ENCODE measurements around the gene TAOK3.
"Not testable (repeated sequence)": the region's sequence is repeated elsewhere in the genome, so short reads cannot be mapped to it uniquely, and the experiment has no call there.

TAOK3 gene

DNA sequence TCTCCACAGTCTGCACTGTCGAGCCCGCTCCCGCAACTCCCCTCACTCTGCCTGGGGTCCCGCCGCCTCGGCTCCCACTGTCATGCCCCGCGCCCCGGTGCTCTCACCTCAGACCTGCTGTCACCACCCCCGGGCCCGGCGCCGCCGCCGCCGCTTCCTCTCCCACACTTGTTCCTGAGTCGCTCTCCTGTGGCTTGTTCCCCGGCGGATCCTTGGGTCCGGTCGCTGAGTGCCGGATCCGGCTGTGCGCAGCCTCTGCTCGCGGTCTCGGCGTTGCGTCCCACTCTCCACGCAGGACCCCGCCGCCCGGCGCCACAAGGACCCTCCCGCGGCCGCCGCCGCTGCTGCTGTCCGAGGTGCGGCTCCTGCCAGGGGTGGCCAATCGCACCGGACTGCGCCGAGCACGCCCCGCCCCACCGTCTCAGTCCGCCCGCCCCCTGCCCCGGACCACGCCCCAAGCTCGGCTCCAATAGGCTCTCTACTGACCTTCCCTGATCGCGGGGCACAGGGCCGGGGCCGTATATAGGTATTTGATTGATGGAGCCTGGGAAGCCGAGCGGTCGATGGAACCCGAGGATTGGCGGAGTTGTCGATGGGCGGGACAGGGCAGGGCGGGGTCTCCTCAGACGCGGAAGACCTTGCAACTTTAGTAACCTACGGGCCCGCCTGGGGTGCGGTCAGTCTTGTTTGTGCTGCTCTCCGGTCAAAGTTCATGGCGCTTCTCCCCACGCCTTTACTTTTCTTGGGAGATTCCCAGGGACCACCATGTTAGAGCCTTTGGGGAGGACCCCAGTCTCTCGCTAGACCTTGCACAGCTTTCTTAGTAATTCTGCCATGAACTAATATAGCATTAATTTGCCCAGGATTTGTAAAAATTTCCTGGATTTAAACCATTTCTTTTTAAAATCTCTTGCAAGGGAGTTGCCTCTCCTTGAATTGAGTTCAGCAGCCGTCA lies at the start of gene TAOK3:
TAOK3 (minus strand) TSS at position 367 of the 955 bp plus-strand sequence. CDS start 117,340 bp downstream, outside the sequence.
- peak; percentile 93 for DNase-seq (ENCODE audit: extremely low read depth, low read depth)
- TF ChIP-seq, protein P1, sequence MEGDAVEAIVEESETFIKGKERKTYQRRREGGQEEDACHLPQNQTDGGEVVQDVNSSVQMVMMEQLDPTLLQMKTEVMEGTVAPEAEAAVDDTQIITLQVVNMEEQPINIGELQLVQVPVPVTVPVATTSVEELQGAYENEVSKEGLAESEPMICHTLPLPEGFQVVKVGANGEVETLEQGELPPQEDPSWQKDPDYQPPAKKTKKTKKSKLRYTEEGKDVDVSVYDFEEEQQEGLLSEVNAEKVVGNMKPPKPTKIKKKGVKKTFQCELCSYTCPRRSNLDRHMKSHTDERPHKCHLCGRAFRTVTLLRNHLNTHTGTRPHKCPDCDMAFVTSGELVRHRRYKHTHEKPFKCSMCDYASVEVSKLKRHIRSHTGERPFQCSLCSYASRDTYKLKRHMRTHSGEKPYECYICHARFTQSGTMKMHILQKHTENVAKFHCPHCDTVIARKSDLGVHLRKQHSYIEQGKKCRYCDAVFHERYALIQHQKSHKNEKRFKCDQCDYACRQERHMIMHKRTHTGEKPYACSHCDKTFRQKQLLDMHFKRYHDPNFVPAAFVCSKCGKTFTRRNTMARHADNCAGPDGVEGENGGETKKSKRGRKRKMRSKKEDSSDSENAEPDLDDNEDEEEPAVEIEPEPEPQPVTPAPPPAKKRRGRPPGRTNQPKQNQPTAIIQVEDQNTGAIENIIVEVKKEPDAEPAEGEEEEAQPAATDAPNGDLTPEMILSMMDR (IDR thresholded peaks at IDR 0.05; ENCODE audit: low read depth, low read length, missing control alignments), result no peak
- peak within 1 kb of the TSS; percentile 90 for H3K4me3 ChIP-seq (replicated peaks; ENCODE audit: low read depth, low read length)

DNA sequence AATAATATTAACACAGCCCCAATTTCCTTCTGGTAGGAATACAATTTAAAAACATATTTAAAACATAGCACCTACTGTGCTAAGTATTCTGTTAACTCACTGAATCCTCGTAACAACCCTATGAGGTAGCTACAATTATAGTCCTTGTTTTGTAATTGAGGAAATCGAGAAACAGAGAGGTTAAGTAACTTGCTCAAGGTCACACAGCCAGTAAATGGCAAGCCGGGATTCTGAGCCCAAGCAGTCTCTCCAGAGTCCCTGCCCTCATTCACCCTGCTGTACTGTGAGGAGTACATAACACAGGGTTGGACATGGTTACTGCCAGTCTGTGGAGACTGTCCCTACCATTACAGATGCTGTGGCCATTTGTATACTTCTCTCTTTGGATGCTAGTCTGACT lies 48.0 kb upstream of the TAOK3 start:
- H3K4me3 ChIP-seq (replicated peaks; ENCODE audit: low read depth, low read length), result no peak overlapping the region
- no peak for DNase-seq (ENCODE audit: extremely low read depth, low read depth)
- TF ChIP-seq, protein P1 (IDR thresholded peaks at IDR 0.05; ENCODE audit: low read depth, low read length, missing control alignments), result no peak

DNA sequence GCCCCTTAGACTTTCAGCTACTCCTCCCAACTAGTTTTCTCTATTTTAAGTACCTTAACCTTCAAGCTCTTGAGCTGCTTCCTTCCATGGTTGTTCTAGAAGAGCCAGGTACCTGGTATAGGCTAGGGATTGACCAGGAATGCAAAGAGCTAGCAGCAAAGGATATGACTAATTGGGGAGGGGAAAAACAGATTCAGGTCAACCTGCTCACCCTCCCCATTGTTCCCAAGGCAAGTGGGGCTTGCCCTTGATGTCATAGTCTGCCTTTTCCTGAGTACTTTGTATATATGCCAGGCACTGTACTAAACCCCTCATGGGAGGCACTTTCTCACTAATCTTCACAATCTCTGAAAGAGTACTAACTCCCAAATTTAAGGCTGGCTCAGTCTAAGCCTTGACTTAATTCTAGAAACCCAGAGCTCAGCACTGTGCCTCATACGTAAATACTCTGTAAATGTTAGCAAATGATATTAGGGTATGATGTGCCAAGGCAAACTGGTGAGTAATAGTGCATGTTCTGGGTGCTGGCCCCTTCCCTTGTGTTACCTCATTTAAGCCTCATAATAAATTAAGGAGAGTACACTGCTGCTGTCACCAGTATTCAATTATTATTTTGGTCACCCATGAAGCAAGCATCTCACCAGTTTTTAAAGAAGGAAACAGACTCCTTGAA lies 45.8 kb upstream of the TAOK3 start:
- DNase-seq (ENCODE audit: extremely low read depth, low read depth), result no peak
- TF ChIP-seq, protein P1 (IDR thresholded peaks at IDR 0.05; ENCODE audit: low read depth, low read length, missing control alignments), result no peak
- H3K4me3 ChIP-seq (replicated peaks; ENCODE audit: low read depth, low read length), result no peak overlapping the region

DNA sequence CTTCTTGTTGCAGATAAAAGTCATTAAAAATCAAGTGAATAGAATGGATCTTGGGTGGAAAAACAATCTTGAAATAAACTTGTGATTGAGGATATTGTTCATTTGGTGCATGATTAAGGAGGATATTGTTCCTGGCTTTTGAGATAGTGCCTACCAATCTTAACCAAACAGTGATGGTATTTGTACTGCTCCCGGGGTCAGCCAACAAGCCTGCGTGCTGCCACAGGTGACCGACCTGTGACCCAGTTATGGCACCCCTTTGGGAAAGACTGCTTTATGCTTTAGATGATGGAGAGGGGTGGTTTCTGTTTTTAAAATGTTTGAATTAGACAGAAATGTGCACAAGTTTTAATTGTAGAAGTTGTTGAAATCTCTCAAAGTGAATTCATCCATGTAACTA lies 45.2 kb upstream of the TAOK3 start:
- DNase-seq (ENCODE audit: extremely low read depth, low read depth), result no peak
- no peak overlapping the region for H3K4me3 ChIP-seq (replicated peaks; ENCODE audit: low read depth, low read length)
- TF ChIP-seq, protein P1 (IDR thresholded peaks at IDR 0.05; ENCODE audit: low read depth, low read length, missing control alignments), result no peak

DNA sequence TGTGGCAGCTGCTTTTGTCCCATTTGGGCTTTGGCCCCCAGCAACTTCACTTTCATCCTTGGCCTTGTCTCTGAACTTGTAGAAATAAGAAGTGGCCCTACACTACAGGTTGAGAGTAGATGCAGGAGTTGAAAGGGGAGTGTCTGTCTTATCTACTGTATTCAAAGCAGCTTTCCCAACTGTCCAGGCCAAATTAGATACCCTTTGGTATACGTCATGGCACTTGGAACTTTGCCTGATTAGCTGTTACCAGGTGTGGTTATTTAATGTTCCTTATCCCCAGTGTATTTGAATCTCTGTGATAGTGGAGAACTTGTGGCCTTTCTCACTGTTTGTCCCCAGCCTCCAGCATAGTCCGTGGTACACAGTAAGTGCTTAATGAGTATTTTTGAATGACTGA lies 37.1 kb upstream of the TAOK3 start:
- no peak overlapping the region for H3K4me3 ChIP-seq (replicated peaks; ENCODE audit: low read depth, low read length)
- no peak for DNase-seq (ENCODE audit: extremely low read depth, low read depth)
- TF ChIP-seq, protein P1 (IDR thresholded peaks at IDR 0.05; ENCODE audit: low read depth, low read length, missing control alignments), result no peak

DNA sequence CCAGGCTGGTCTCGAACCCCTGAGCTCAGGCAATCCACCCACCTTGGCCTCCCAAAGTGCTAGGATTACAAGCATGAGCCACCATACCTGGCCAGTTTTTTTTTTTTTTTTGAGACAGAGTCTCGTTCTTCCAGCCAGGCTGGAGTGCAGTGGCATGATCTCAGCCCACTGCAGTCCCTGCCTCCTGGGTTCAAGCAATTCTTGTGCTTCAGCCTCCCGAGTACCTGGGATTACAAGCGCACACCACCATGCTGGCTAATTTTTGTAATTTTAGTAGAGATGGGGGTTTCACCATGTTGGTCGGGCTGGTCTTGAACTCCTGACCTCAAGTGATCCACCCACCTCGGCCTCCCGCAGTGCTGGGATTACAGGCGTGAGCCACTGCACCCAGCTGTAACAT lies 35.5 kb upstream of the TAOK3 start:
- not testable (repeated sequence) for DNase-seq (ENCODE audit: extremely low read depth, low read depth); H3K4me3 ChIP-seq (replicated peaks; ENCODE audit: low read depth, low read length)

DNA sequence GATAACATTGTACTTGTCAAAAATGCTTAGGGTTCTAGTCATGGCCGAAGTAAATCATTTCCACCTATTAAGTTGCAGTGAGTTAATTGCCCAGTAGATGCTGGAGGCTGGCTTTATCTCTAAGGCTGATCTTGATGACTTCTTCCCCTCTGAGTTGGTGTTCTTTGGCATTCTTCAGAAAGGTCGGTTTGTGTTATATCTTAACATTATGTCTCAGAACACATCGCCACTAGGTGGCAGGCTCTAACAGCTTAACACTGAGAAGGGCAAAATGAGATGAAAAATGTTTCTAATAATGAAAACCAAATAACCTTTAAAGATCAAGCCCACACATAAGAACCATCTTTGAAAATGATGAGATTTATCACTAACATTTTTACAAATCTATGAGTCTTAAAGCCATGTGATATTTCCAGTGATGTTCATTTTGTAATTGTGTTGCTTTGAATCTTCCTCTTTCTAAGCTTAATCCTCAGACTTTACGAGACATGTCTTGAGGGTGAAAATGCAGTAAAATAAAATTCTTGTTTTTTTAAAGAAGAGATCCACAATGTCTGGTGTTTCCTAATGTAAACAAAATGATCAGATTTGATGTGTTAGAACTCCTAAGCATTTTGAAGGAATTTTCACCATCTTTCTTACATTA lies 32.3 kb upstream of the TAOK3 start:
- TF ChIP-seq, protein P1 (IDR thresholded peaks at IDR 0.05; ENCODE audit: low read depth, low read length, missing control alignments), result peak; percentile 74
- peak; percentile 31 for DNase-seq (ENCODE audit: extremely low read depth, low read depth)
- no peak overlapping the region for H3K4me3 ChIP-seq (replicated peaks; ENCODE audit: low read depth, low read length)

All from HFF-Myc (cell line).